Mesenchymal stem cell (in vitro differentiated cells and primary cell): Measurements from ENCODE around the gene SP3.

Experiments used
- DNase-seq: peaks from one replicate; pipeline ENCODE4 v3.0.0-alpha.2; 2013
- H2AFZ ChIP-seq: one replicate; pipeline ENCODE4 v1.6.1; 2013; ENCODE audit warnings: low read depth, mild to moderate bottlenecking, control low read depth, inconsistent platforms, low read length, moderate library complexity
- H2AK5ac ChIP-seq: 2 replicates; pipeline ENCODE4 v1.6.1; 2013; ENCODE audit warnings: low read length, moderate library complexity, mild to moderate bottlenecking, inconsistent platforms; ENCODE audit not compliant: severe bottlenecking
- H2BK120ac ChIP-seq: one replicate; pipeline ENCODE4 v1.6.1; 2013; ENCODE audit warnings: low read depth, mild to moderate bottlenecking, inconsistent platforms, low read length, moderate library complexity
- H2BK12ac ChIP-seq, 2 experiments: one replicate each; pipeline ENCODE4 v1.6.1; 2013; ENCODE audit warnings: inconsistent platforms in 2 of 2, low read length in 2 of 2, mild to moderate bottlenecking in 2 of 2, moderate library complexity in 2 of 2, control low read depth in 1 of 2
- H2BK15ac ChIP-seq: one replicate; pipeline ENCODE4 v1.6.1; 2013; ENCODE audit warnings: mild to moderate bottlenecking, low read depth, inconsistent platforms; ENCODE audit not compliant: poor library complexity, severe bottlenecking
- H2BK5ac ChIP-seq: 2 replicates; pipeline ENCODE4 v1.6.1; 2013; ENCODE audit warnings: low read depth, mild to moderate bottlenecking, low read length, control low read depth, inconsistent platforms; ENCODE audit not compliant: poor library complexity, severe bottlenecking
- H3K14ac ChIP-seq, 2 experiments: one replicate each; pipeline ENCODE4 v1.6.1; 2013; ENCODE audit warnings: inconsistent platforms in 2 of 2, low read length in 2 of 2, control low read depth in 1 of 2, mild to moderate bottlenecking in 1 of 2, moderate library complexity in 1 of 2
- H3K18ac ChIP-seq, 2 experiments: one replicate each; pipeline ENCODE4 v1.6.1; 2013; ENCODE audit warnings: inconsistent platforms in 2 of 2, low read length in 2 of 2, control low read depth in 1 of 2, low read depth in 1 of 2, mild to moderate bottlenecking in 1 of 2
- H3K23ac ChIP-seq, 2 experiments: one replicate each; pipeline ENCODE4 v1.6.1; 2013; ENCODE audit warnings: inconsistent platforms in 2 of 2, low read length in 2 of 2, mild to moderate bottlenecking in 2 of 2, moderate library complexity in 2 of 2, control low read depth in 1 of 2
- H3K27ac ChIP-seq: 2 replicates; pipeline ENCODE4 v1.5.1; 2013; ENCODE audit warnings: mild to moderate bottlenecking, moderate library complexity, low read length, control low read depth, inconsistent platforms; ENCODE audit not compliant: poor library complexity, severe bottlenecking
- H3K27me3 ChIP-seq, 2 experiments: 2 replicates each; pipeline versions ENCODE4 v1.6.1 to v1.7.0; 2013; ENCODE audit warnings: low read length in 2 of 2, mild to moderate bottlenecking in 2 of 2, moderate library complexity in 2 of 2, control low read depth in 1 of 2, inconsistent platforms in 1 of 2; ENCODE audit not compliant: control insufficient read depth in 1 of 2, insufficient read depth in 1 of 2
- H3K36me3 ChIP-seq, 2 experiments: 2 replicates each; pipeline versions ENCODE4 v1.6.1 to v1.7.0; 2013; ENCODE audit warnings: low read length in 2 of 2, control low read depth in 1 of 2, inconsistent platforms in 1 of 2, low read depth in 1 of 2, mild to moderate bottlenecking in 1 of 2; ENCODE audit not compliant: insufficient read depth in 2 of 2, control insufficient read depth in 1 of 2
- H3K4ac ChIP-seq, 2 experiments: one replicate each; pipeline ENCODE4 v1.6.1; 2013; ENCODE audit warnings: inconsistent platforms in 2 of 2, low read length in 2 of 2, mild to moderate bottlenecking in 2 of 2, moderate library complexity in 2 of 2, control low read depth in 1 of 2, low read depth in 1 of 2
- H3K4me1 ChIP-seq: 2 replicates; pipeline ENCODE4 v1.6.1; 2013; ENCODE audit warnings: low read depth, low read length, control low read depth; ENCODE audit not compliant: control insufficient read depth, insufficient read depth
- H3K4me2 ChIP-seq: 2 replicates; pipeline ENCODE4 v1.6.1; 2013; ENCODE audit warnings: low read length, mild to moderate bottlenecking, inconsistent platforms; ENCODE audit not compliant: poor library complexity, severe bottlenecking
- H3K4me3 ChIP-seq, 2 experiments: 2 replicates each; pipeline versions ENCODE4 v1.5.1 to v1.7.0; 2013; ENCODE audit warnings: low read length in 2 of 2, mild to moderate bottlenecking in 2 of 2, control low read depth in 1 of 2, low read depth in 1 of 2; ENCODE audit not compliant: insufficient read depth in 1 of 2
- H3K79me1 ChIP-seq: replicated peaks from 2 replicates; pipeline ENCODE4 v1.6.1; 2013; ENCODE audit warnings: mild to moderate bottlenecking, control low read depth, low read length, inconsistent platforms; ENCODE audit not compliant: poor library complexity, severe bottlenecking
- H3K9ac ChIP-seq: 2 replicates; pipeline ENCODE4 v1.7.0; 2013; ENCODE audit warnings: mild to moderate bottlenecking, low read length, moderate library complexity
- H3K9me3 ChIP-seq: 2 replicates; pipeline ENCODE4 v1.7.0; 2013; ENCODE audit warnings: mild to moderate bottlenecking, low read length; ENCODE audit not compliant: control insufficient read depth
- H4K8ac ChIP-seq: one replicate; pipeline ENCODE4 v1.6.1; 2013; ENCODE audit warnings: inconsistent platforms, mild to moderate bottlenecking, low read length, moderate library complexity
- H4K91ac ChIP-seq: one replicate; pipeline ENCODE4 v1.6.1; 2013; ENCODE audit warnings: mild to moderate bottlenecking, low read length, inconsistent platforms
- WGBS: methylation state at CpG from one replicate; pipeline ENCODE4 v1.1.7; 2013; ENCODE audit warnings: mixed read lengths; 5-methylcytosine and 5-hydroxymethylcytosine counted together

SP3 gene

GRCh38 chr2:174008720-174009119, 43.5 kb upstream of the SP3 start:
- H3K79me1 ChIP-seq = no peaks in the 10 kb centered on the region
- H3K27ac ChIP-seq = no peak overlapping the region
- H2BK15ac ChIP-seq = no peak overlapping the region
- H3K36me3 ChIP-seq = no peaks in the 10 kb centered on the region
- no peak overlapping the region for H2AFZ ChIP-seq
- H4K8ac ChIP-seq = no peak overlapping the region
- no peaks in the 10 kb centered on the region for H3K9me3 ChIP-seq
- H3K23ac ChIP-seq = no peak overlapping the region
- H3K4me3 ChIP-seq = no peak overlapping the region
- no peak overlapping the region for H3K4ac ChIP-seq
- 90% methylated on average over 4 of the region's 4 CpGs for WGBS
- no peak for DNase-seq
- H2BK5ac ChIP-seq = no peak overlapping the region
- no peaks in the 10 kb centered on the region for H3K4me1 ChIP-seq
- H4K91ac ChIP-seq = no peak overlapping the region
- H3K4me2 ChIP-seq = no peak overlapping the region
- no peak overlapping the region for H2AK5ac ChIP-seq
- no peak overlapping the region for H3K18ac ChIP-seq
- no peak overlapping the region for H2BK120ac ChIP-seq
- H3K9ac ChIP-seq = no peak overlapping the region
- no peak overlapping the region for H3K14ac ChIP-seq
- H2BK12ac ChIP-seq = no peak overlapping the region
- no peaks in the 10 kb centered on the region for H3K27me3 ChIP-seq

- no peak overlapping the region for H4K8ac ChIP-seq
- no peaks in the 10 kb centered on the region for H3K36me3 ChIP-seq
- H3K27ac ChIP-seq = no peak overlapping the region
- no peaks in the 10 kb centered on the region for H3K4me1 ChIP-seq
- no peak overlapping the region for H4K91ac ChIP-seq
- no peak overlapping the region for H3K4ac ChIP-seq
- H3K79me1 ChIP-seq = no peaks in the 10 kb centered on the region
- no peak overlapping the region for H3K23ac ChIP-seq
- H3K4me2 ChIP-seq = no peak overlapping the region
- no peak overlapping the region for H3K14ac ChIP-seq
- no peak overlapping the region for H2AK5ac ChIP-seq
- no peaks in the 10 kb centered on the region for H3K9me3 ChIP-seq
- no peak overlapping the region for H3K18ac ChIP-seq
- H3K9ac ChIP-seq = no peak overlapping the region
- no peak overlapping the region for H2BK15ac ChIP-seq
- peak; percentile 76 for DNase-seq
- no peaks in the 10 kb centered on the region for H3K27me3 ChIP-seq
- H2BK120ac ChIP-seq = no peak overlapping the region
- WGBS = 45% methylated on average over 4 of the region's 5 CpGs
- H2BK12ac ChIP-seq = no peak overlapping the region
- H2AFZ ChIP-seq = no peak overlapping the region
- no peak overlapping the region for H2BK5ac ChIP-seq
- no peak overlapping the region for H3K4me3 ChIP-seq
These were observed 41.8 kb upstream of the SP3 start for GRCh38 chr2:174007010-174007409.

- H4K91ac ChIP-seq = no peak overlapping the region
- 93% methylated on average over 10 of the region's 11 CpGs for WGBS
- no peak overlapping the region for H3K4me2 ChIP-seq
- no peaks in the 10 kb centered on the region for H3K79me1 ChIP-seq
- H2BK120ac ChIP-seq = no peak overlapping the region
- H3K36me3 ChIP-seq = no peaks in the 10 kb centered on the region
- H4K8ac ChIP-seq = no peak overlapping the region
- no peak overlapping the region for H2BK12ac ChIP-seq
- H2BK15ac ChIP-seq = peak overlapping the region; percentile 48
- no peak overlapping the region for H2BK5ac ChIP-seq
- H3K27ac ChIP-seq = no peak overlapping the region
- DNase-seq = no peak
- no peak overlapping the region for H3K23ac ChIP-seq
- no peak overlapping the region for H3K4me3 ChIP-seq
- no peak overlapping the region for H3K18ac ChIP-seq
- H3K27me3 ChIP-seq = no peaks in the 10 kb centered on the region
- H2AK5ac ChIP-seq = no peak overlapping the region
- no peaks in the 10 kb centered on the region for H3K4me1 ChIP-seq
- peak overlapping the region; percentile 65 for H3K9ac ChIP-seq
- H3K4ac ChIP-seq = peak overlapping the region in 1 of 2 experiments; percentile 24
- no peak overlapping the region for H3K14ac ChIP-seq
- no peak overlapping the region for H2AFZ ChIP-seq
- H3K9me3 ChIP-seq = no peaks in the 10 kb centered on the region
These were observed 40.7 kb upstream of the SP3 start for GRCh38 chr2:174005801-174006419.

- DNase-seq = peak; percentile 74
- no peak overlapping the region for H3K27ac ChIP-seq
- H2BK120ac ChIP-seq = no peak overlapping the region
- no peak overlapping the region for H2BK5ac ChIP-seq
- no peak overlapping the region for H3K4me2 ChIP-seq
- H3K36me3 ChIP-seq = no peaks in the 10 kb centered on the region
- H2AFZ ChIP-seq = no peak overlapping the region
- H3K9me3 ChIP-seq = no peaks in the 10 kb centered on the region
- no peaks in the 10 kb centered on the region for H3K27me3 ChIP-seq
- H3K14ac ChIP-seq = no peak overlapping the region
- H3K18ac ChIP-seq = no peak overlapping the region
- no peak overlapping the region for H2AK5ac ChIP-seq
- H4K91ac ChIP-seq = no peak overlapping the region
- H3K9ac ChIP-seq = peak overlapping the region; percentile 65
- 46% methylated on average over 3 of the region's 4 CpGs for WGBS
- H3K4me3 ChIP-seq = no peak overlapping the region
- no peak overlapping the region for H4K8ac ChIP-seq
- H3K4ac ChIP-seq = no peak overlapping the region
- no peak overlapping the region for H3K23ac ChIP-seq
- no peak overlapping the region for H2BK12ac ChIP-seq
- H3K79me1 ChIP-seq = no peaks in the 10 kb centered on the region
- H3K4me1 ChIP-seq = no peaks in the 10 kb centered on the region
- no peak overlapping the region for H2BK15ac ChIP-seq
These were observed 39.9 kb upstream of the SP3 start for GRCh38 chr2:174004905-174005605.
